HG03558 (cell line): Measurements from ENCODE around the gene GADL1.

Experiments used
- ATAC-seq: cut with Tn5 transposase; IDR thresholded peaks from one replicate; pipeline ENCODE4 v1.9.1; 2021; ENCODE audit warnings: moderate number of reproducible peaks; ENCODE audit not compliant: unreplicated experiment; ENCODE audit errors: extremely low read depth

GADL1 gene

GRCh38 chr3:30700702-30701321, 193.6 kb downstream of the GADL1 start:
- ATAC-seq, result no peak

- no peak for ATAC-seq
These were observed 194.5 kb downstream of the GADL1 start for GRCh38 chr3:30699927-30700326.

DNA sequence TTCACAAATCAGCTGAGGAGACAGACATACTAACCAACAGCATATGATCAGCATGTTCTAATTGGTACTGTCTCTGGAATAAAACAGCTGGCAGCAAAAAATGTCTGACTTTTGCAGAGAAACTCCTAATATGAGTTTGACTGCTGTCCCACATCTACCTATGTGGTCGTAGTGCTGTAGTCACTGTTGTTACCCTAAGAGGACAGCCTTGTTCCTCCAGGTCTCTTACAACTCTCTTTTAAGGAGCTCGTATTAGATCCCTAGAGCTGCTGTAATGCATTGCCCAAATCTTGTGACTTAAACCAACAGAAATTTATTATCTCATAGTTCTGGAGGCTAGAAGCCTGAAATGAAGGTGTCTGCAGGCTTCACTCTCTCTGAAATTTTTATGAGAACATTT, 195.9 kb downstream of the GADL1 start:
- ATAC-seq, result no peak

DNA sequence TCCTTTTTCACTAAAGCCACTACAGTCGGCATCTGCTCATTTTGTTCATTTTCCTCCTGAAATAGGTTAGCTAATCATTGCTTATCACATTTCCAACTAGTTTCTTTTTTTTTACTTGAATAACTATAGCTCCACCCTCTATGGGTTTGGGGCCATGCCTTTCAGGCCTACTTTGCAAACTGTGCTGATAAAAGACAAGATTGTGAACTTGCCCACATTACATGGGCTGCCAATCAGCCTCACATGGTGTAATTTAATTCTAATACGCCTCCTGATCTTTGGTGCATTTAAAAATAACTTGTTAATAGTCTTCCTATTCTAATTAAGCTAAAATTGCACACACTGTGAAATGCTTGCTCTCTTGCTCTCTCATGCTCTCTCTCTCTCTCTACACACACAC, 197.6 kb downstream of the GADL1 start:
- no peak for ATAC-seq

- no peak for ATAC-seq
These were observed 198.1 kb downstream of the GADL1 start for GRCh38 chr3:30696403-30696819.

DNA sequence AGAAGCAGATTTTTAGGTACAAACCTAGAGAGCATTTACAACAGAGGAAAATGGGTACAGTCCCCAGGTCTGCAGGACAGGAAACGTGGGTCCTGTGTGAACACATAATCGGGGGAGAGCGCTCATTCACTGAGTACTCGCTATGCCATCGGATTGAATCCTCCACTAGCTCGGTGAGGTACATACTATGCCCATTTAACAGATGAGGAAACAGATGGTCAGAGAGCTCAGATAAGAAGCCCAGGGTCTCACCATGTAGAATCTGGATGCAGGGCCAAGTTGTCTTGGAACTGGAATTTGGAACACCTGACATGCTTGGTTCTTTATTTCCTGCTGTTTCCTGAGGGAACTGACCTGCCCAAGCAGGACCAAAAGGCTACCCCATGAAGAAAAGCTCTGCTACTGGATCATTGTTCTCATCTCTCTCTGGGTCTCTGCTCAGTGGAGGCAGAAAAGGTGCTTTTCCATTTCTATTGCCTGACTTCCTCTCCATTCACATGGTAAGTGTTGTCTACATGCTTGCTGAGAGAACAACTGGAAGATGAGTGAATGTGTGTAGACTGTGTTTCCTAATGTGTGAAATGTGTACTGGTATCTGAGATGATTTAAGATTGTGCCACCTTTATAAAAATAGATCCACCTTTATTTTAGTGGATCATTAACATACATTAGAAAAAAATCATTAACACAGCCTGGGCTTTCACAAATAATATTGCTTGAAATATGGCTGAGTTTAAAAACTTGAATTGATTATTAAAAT, 199.0 kb downstream of the GADL1 start:
- ATAC-seq, result no peak

GRCh38 chr3:30694668-30695067, 199.8 kb downstream of the GADL1 start:
- ATAC-seq, result no peak

DNA sequence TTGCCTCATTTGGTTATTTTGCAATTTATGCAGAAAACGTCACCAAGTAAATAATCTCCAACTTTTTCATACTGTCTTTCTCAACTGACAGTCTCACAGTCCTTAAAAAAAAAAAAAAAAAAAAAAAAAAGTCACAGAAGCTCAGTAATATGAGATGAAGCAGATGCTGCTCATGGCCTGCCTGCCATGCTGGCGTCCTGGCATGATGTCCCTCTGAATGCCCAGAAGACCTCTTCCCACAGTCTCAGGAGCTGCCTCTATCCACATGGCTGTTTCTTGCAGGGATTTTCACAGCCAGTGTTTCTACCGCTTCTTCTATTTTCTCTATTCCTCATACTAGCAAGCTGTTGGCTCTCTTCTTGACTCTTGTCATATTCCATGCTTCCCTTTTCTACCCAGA, 200.3 kb downstream of the GADL1 start:
- ATAC-seq, result no peak

- peak; percentile 94 for ATAC-seq
These were observed 200.9 kb downstream of the GADL1 start for GRCh38 chr3:30693470-30694120.

GRCh38 chr3:30692498-30693130, 201.8 kb downstream of the GADL1 start:
- ATAC-seq, result no peak

GRCh38 chr3:30691944-30692343, 202.5 kb downstream of the GADL1 start:
- no peak for ATAC-seq

GRCh38 chr3:30691249-30691880, 203.1 kb downstream of the GADL1 start:
- no peak for ATAC-seq

GRCh38 chr3:30690199-30690598, 204.3 kb downstream of the GADL1 start:
- ATAC-seq, result no peak

GRCh38 chr3:30688776-30689641, 205.5 kb downstream of the GADL1 start:
- ATAC-seq, result no peak

DNA sequence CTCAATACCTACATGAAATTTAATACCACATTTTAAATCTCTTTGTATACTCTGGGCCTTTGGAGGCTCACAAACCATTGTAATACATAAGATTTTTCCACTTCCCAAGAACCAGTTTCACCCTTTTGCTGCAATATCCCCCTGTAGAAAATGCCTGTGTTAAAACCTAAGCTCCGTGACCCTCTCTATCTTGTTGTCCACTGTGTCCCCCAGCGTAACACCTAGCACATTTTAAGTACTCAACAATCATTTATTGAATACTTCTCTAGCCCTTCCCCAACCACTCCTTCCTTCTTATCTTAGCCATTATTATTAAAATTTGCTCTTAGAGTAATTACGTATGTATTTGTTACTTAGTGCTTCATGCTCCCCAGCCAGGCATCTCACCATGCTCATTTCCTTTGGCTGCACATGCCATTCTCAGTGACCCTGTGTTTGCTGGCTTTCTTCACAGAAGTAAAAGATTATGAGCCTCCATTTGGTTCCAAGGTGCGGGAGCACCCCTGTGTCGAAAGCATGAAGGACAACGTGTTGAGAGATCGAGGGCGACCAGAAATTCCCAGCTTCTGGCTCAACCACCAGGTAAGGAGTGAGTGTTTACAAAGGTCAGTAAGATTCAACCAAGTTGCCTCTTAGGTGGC, 206.4 kb downstream of the GADL1 start:
- no peak for ATAC-seq

DNA sequence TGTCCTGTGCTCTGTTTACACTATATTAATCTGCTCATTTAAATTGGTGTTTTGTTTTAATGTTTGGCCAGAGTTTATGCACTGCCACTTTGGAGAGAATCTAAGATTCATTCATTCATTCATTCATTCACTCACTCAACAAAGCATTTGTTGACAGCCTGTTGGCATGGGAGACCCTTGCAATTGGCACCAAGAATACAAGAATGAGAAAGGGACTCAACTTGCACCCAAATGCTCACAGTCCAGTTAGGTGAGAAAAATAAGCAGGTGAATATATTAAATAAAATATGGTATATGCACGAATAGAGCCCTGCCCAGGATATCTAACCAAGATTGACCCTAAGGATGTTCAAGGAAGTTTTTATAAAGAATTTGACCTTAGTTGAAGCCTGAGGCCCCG, 207.7 kb downstream of the GADL1 start:
- ATAC-seq, result no peak

DNA sequence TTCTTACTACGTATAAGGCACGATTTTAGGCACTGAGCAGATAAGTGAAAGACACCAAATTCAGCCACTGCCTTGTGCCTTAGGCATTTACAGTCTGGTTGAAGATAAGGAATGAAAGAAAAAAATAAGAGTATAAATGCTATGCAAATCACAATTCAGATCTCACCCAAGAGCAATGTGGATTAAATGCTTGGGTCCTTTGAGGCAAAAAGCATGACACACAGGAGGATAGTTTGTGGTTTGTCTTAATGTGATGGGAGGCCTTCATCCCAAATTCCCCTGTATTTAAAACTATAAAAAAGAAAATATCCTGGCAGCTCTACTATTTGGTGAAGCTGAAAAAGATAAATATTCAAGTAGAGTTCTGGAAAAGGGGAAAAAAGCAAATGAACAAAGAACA, 208.3 kb downstream of the GADL1 start:
- no peak for ATAC-seq

GRCh38 chr3:30685267-30685667, 209.2 kb downstream of the GADL1 start:
- no peak for ATAC-seq

- no peak for ATAC-seq
These were observed 210.1 kb downstream of the GADL1 start for GRCh38 chr3:30684356-30684755.
